SK-N-MC (cell line): ENCODE data around the gene LHFPL2.

Source experiments
- DNase-seq: peaks from one replicate; pipeline ENCODE4 v3.0.0-alpha.2; 2011; ENCODE audit warnings: low read depth, low spot score
- H3K27ac ChIP-seq: fragments of 200-600 bp; sonication (generic); 2 replicates; pipeline ENCODE4 v1.5.1; 2016; ENCODE audit warnings: mixed run types
- H3K36me3 ChIP-seq: fragments of 200-600 bp; sonication (generic); 2 replicates; pipeline ENCODE4 v1.6.1; 2017; ENCODE audit warnings: antibody characterized with exemption, low read length, mixed read lengths; ENCODE audit not compliant: insufficient read depth
- H3K4me3 ChIP-seq: fragments of 200-600 bp; sonication (generic); 2 replicates; pipeline ENCODE4 v1.5.1; 2016
- H3K9ac ChIP-seq: fragments of 200-600 bp; sonication (generic); 2 replicates; pipeline ENCODE4 v1.8.0; 2017; ENCODE audit warnings: mixed run types, mixed read lengths; ENCODE audit not compliant: insufficient read length
- H3K9me3 ChIP-seq: fragments of 200-600 bp; sonication (generic); 2 replicates; pipeline ENCODE4 v1.6.1; 2017; ENCODE audit warnings: low read depth, mild to moderate bottlenecking, antibody characterized with exemption, low read length, moderate library complexity, mixed read lengths
- EZH2 ChIP-seq: fragments of 200-600 bp; sonication (generic); IDR thresholded peaks from one replicate; pipeline ENCODE4 v1.6.1; 2017; ENCODE audit warnings: antibody characterized with exemption
- FOXP2 ChIP-seq: optimal IDR thresholded peaks from 2 replicates; pipeline ENCODE3; 2011; ENCODE audit warnings: mild to moderate bottlenecking, moderate library complexity; ENCODE audit not compliant: insufficient read depth; ENCODE audit errors: extremely low read length, control extremely low read depth
- POLR2AphosphoS5 ChIP-seq: IDR thresholded peaks from 2 replicates; pipeline ENCODE4 v1.6.1; 2012; ENCODE audit warnings: mild to moderate bottlenecking, low read depth, low read length, borderline replicate concordance

LHFPL2 gene

GRCh38 chr5:78527925-78528324, 120.6 kb downstream of the LHFPL2 start:
- no peaks in the 10 kb centered on the region for H3K36me3 ChIP-seq
- no peak overlapping the region for H3K4me3 ChIP-seq
- H3K9me3 ChIP-seq = no peaks in the 10 kb centered on the region
- no peak for DNase-seq
- no peak overlapping the region for H3K9ac ChIP-seq
- no peak for TF ChIP-seq POLR2AphosphoS5
- no peak for TF ChIP-seq FOXP2
- no peak for TF ChIP-seq EZH2
- H3K27ac ChIP-seq = no peak overlapping the region; the same call in 1 of the 2 replicates

- Histone ChIP-seq H3K9ac (no peak overlapping the region), H3K27ac (peak overlapping the region; percentile 40; the same call in 1 of the 2 replicates), H3K36me3 (no peaks in the 10 kb centered on the region), H3K4me3 (no peak overlapping the region), H3K9me3 (no peaks in the 10 kb centered on the region)
- DNase-seq = no peak
- TF ChIP-seq POLR2AphosphoS5 (no peak), EZH2 (no peak), FOXP2 (no peak)
Measured at GRCh38 chr5:78527054-78527859, 121.3 kb downstream of the LHFPL2 start.

- H3K9ac ChIP-seq = no peak overlapping the region
- DNase-seq = no peak
- H3K9me3 ChIP-seq = no peaks in the 10 kb centered on the region
- H3K36me3 ChIP-seq = no peaks in the 10 kb centered on the region
- H3K4me3 ChIP-seq = no peak overlapping the region
- no peak overlapping the region for H3K27ac ChIP-seq
- no peak for TF ChIP-seq FOXP2
- TF ChIP-seq EZH2 = no peak
- no peak for TF ChIP-seq POLR2AphosphoS5
Measured at GRCh38 chr5:78526049-78526525, 122.5 kb downstream of the LHFPL2 start.

- Histone ChIP-seq H3K9me3 (no peaks in the 10 kb centered on the region), H3K27ac (no peak overlapping the region), H3K36me3 (no peaks in the 10 kb centered on the region), H3K9ac (no peak overlapping the region), H3K4me3 (no peak overlapping the region)
- TF ChIP-seq POLR2AphosphoS5 = no peak
- TF ChIP-seq FOXP2 = no peak
- TF ChIP-seq EZH2 = no peak
- no peak for DNase-seq
Measured at GRCh38 chr5:78523314-78524193, 125.0 kb downstream of the LHFPL2 start.

- no peaks in the 10 kb centered on the region for H3K36me3 ChIP-seq
- DNase-seq = no peak
- H3K9me3 ChIP-seq = no peaks in the 10 kb centered on the region
- no peak overlapping the region for H3K9ac ChIP-seq
- H3K27ac ChIP-seq = no peak overlapping the region
- no peak overlapping the region for H3K4me3 ChIP-seq
- TF ChIP-seq FOXP2 (no peak), EZH2 (no peak), POLR2AphosphoS5 (no peak)
Measured at GRCh38 chr5:78522476-78523260, 125.9 kb downstream of the LHFPL2 start.

GRCh38 chr5:78521455-78521854, 127.1 kb downstream of the LHFPL2 start:
- DNase-seq = no peak
- Histone ChIP-seq H3K4me3 (no peak overlapping the region), H3K27ac (no peak overlapping the region), H3K36me3 (no peaks in the 10 kb centered on the region), H3K9me3 (no peaks in the 10 kb centered on the region), H3K9ac (no peak overlapping the region)
- TF ChIP-seq FOXP2 = no peak
- no peak for TF ChIP-seq EZH2

- no peak overlapping the region for H3K9ac ChIP-seq
Measured at GRCh38 chr5:78519198-78519941, 129.2 kb downstream of the LHFPL2 start.

More at GRCh38 chr5:78519198-78519941, 129.2 kb downstream of the LHFPL2 start:
- Histone ChIP-seq H3K36me3 (no peaks in the 10 kb centered on the region), H3K4me3 (no peak overlapping the region), H3K9me3 (no peaks in the 10 kb centered on the region), H3K27ac (no peak overlapping the region)
- no peak for DNase-seq
- TF ChIP-seq EZH2 (no peak), FOXP2 (no peak), POLR2AphosphoS5 (no peak)
